Activated gamma-delta T cell treated with Interleukin-2 at 50 U/mL for 16 hours (primary cell): Measurements from ENCODE around the gene BLOC1S5.
"Not testable (repeated sequence)": the region's sequence is repeated elsewhere in the genome, so short reads cannot be mapped to it uniquely, and the experiment has no call there.

Experiments used
- DNase-seq: peaks from one replicate; pipeline ENCODE4 v3.0.0-alpha.2; 2020

Gene BLOC1S5

DNA sequence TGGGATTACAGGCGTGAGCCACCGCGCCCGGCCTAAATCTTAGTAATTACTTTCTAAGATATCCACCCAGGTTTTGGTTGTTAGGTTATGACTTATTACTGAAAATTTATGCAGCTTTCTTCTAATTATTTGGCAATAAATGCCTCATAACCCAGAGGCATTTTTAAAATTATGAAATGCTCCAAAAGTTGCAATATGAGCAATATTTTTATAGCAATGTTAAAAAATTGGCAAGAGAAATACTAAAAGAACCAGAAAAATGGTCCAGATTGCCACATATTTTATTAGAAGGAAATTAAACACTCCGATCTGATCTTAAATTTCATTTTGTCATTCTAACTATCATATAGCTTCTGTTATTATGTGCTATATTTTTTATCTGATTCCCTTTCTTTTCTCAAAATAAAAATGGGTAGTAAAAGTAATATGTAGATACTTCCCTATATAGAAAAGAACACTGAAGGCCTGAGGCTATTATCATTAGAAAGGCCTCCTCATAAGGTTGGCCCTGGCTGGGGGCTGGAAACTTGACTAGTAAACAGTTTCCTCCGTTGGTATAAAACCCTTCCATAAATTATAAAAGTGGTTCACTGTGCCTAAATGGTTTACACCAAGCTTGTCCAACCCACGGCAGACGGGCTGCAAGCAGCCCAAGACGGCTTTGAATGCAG is 22.1 kb downstream of the BLOC1S5 start:
- DNase-seq = no peak

DNA sequence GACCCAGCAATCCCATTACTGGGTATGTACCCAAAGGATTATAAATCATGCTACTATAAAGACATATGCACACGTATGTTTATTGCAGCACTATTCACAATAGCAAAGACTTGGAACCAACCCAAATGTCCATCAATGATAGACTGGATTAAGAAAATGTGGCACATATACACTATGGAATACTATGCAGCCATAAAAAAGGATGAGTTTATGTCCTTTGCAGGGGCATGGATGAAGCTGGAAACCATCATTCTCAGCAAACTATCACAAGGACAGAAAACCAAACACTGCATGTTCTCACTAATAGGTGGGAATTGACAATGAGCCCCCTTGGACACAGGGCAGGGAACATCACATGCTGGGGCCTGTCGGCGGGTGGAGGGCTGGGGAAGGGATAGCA is 30.1 kb downstream of the BLOC1S5 start:
- DNase-seq = not testable (repeated sequence)

DNA sequence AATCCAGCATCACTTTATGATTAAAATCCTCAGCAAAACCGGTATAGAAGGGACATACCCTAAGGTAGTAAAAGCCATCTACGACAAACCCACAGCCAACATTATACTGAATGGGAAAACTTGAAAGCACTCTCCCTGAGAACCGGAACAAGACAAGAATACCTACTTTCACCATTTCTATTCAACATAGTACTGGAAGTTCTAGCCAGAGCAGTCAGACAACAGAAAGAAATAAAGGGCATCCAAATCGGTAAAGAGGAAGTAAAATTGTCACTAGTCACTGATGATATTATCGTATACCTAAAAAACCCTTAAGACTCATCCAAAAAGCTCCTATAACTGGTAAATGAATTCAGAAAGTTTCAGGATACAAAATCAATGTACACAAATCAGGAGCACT is 33.3 kb downstream of the BLOC1S5 start:
- DNase-seq = no peak

DNA sequence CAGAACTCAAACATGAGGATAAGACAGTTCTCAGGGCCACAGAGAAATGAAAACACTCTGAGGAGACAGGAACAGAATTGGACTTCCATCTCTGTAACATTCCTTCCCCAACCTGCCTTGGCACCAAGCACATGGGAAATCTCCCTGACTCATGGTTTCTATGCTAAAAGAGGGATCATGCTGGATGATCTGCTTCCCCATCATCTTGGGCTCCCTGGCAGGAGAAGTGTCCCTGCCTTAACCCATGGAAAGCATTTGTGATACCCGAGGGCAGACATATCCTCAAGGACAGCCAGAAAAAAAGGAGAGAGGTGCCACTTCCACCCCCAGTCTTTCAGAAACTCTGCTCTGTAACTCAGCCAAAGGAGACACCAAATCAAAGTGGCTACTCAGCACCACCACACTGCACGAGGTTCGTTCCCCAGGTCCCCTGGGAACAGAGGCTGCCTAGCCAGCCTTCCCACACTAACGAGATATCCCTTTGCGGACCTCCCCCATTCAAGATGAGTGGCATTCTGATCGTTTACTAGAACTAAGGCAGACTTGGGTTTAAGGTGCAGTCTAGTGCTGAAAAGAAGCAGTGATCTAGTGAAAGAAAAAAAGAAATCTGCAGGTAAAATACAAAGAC is 34.8 kb downstream of the BLOC1S5 start:
- no peak for DNase-seq

DNA sequence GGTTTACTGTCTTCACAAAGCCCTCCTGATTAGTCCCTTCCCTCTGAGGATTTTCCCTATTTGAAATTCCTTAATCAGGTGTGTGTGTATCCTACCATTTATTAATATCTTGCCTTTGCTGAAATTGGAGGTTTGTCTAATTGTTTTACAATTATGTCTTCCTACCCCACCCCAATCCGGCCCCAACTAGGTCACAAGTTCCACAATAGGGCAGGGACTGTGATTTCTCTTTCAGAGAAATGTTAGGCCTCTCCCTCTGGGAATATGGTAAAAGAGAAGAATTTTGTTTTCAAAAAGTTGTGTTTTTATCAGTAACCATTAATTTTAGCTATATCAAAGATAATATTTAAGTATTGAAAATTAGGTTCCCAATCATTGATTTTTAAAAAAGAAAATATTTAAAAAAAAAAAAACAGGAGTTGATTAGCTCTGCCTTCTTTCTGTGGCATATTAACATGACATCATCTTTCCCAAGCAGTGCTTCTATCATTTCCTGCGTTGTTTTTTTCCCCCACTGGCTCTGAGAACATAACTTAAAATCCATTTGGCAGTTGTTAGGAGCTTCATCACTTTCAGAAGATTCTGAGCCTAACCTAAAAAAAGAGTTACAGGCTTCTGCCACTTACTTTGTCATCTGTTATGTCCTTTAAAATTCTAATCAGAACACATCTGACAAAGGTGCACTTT is 36.1 kb downstream of the BLOC1S5 start:
- DNase-seq = no peak

DNA sequence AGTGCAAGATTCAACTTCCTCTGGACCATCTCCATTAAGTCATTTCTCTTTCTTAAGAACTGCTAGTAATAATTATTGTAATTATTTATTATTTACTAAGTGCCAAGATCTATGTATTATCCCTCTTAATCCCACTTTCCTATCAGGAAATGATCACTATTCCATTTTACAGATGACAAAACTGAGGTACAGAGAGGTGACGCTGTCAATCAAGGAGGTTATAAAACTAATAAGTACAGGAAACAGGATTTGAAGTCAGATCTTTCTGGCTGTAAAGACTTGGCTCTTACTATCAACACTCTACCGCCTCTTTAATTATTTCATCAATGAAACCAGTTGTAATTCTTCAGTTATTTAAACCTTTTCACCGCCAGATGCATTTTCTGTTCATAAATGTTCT is 37.4 kb downstream of the BLOC1S5 start:
- DNase-seq = no peak

DNA sequence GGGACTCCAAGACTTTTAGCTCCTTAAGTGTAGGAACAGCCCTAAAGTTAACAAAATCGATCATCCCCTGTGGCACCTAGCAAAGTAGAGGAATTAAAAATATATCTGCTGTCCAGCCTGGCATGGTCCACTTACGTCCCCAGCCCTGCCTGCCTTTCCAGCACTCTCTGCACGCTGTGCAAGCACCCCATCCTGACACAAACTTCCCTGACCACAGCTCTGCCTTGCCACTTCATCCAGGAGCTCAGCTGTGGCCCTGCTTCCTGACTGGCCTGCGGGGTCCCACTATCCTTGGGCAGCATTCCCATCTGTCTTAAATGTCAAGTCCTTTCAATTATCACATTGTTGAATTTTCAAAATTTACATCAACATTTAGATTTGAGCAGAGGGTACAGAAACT is 39.0 kb downstream of the BLOC1S5 start:
- no peak for DNase-seq

DNA sequence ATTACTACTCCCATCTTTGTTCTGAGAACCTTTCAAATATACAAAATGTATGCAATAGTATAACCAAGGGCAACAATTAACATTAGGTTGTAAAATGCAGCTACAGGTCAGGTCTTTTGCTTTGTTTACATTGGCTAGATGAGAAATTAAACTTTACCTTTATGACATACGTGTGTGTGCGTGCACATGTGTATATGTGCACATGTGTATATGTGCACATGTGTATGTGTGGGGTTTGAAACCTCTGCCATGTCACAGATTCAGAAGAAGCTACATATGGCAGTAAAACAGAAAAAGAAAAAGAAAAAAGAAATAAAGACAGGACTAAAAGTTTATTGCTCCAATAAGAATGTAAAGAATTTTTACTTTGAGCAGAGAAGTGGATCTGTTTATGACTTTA is 40.6 kb downstream of the BLOC1S5 start:
- DNase-seq = no peak

DNA sequence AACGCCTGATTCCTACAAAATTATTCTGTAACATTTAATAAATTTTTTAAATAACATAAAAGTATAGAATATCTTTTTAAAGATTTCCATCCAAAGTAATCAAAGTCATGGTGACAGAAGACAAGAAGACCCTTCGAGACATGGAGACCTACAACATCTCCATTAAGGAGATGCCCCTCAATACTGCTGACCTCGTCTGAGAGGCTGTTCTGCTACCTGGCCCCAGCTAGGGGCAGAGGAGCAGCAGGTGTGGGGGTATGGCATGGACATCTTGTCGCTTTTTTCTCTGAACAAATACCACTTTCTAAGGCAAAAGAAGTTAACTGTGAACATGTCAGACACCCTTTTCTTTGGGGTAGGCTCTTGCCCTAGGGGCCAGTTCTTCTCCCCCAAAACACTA is 44.1 kb downstream of the BLOC1S5 start:
- no peak for DNase-seq

DNA sequence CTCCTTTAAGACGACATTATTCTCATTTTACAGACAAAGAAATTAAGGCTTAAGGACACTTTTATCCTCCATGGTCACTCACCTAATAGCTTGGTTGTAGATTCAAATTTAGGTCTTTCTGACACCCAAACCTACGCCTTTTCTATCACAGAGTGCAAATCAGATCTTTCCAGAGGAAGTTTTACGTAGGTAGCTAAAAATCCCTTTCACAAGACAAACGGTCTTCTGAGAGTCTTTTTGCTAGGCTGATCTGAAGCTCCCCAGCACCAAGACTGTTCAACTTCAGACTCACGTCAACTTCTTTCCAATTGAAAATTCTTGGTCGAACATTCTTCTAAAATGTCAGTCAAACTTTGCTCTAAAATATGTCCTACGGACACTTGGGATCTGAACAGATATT is 46.5 kb downstream of the BLOC1S5 start:
- DNase-seq = no peak

DNA sequence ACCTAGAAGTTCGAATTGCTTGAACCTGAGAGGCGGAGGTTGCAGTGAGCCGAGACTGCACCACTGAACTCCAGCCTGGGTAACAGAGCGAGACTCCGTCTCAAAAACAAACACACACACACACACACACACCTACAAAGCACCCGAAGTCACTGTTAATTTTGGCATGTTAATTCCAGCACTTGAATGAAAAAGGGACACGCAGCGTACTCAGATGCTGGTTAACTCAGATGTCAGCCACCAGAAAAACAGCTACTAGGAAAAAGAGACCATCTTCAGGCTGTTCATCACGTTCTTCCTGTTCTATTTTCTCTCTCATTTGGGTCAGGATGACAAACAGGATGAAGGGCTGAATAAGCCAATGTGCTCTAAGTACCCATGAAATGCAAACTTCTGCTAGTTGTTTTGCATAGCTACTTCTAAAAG is 46.9 kb downstream of the BLOC1S5 start:
- DNase-seq = no peak

DNA sequence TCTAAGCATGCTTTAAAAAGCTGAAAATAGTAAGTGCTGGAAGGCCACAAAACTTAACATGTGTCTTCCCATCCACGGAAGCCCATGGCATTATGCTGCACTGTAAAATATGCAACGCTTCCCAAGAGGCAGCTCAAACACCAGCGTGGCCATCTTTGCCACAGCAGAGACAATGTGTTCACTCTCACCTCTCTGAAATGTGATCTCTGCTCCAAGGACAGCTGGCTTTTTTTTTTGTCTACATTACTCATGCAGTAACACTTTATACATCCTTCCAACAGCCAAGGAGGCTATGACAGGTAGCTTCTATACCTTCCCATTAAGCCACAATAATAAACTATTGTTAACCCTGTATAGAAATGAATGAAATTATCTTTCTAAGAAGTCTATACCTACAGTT is 49.2 kb downstream of the BLOC1S5 start:
- DNase-seq = no peak

DNA sequence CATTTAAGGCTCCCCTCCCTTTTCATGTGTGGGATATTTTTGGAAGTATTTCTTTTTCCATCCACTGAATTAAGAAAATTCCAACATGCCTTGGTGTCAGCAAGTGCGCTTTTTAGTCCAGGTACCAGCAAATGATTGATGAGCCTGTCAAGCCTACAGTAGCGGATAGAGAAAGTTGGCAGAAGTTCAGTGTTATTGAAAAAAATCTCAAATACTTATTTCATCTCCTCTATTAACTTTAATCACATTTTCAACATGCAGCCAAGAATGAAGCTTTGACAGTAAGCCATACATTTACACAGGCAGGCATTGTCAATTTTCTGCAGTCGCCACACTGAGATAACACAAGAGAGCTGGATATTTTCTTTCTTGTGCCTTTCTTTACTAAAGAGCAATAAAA is 50.4 kb downstream of the BLOC1S5 start:
- DNase-seq = no peak

DNA sequence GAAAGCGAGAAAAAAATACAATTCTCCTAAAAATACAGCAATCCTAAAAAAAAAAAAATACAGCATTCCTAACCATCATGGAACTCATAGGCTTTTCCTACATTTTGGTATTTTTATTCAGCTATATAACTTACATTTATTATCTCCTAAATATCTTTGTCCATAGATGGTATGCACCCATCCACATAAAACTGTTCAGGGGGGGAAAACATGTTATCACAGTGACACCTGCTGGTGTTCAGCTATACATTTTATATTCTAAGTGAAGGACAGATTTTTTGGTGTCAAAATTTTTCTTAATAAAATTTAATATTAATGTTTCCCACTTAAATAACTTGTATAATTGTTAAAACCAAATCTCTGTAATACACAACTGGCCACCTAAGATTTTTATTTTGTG is 58.0 kb downstream of the BLOC1S5 start:
- DNase-seq = no peak

DNA sequence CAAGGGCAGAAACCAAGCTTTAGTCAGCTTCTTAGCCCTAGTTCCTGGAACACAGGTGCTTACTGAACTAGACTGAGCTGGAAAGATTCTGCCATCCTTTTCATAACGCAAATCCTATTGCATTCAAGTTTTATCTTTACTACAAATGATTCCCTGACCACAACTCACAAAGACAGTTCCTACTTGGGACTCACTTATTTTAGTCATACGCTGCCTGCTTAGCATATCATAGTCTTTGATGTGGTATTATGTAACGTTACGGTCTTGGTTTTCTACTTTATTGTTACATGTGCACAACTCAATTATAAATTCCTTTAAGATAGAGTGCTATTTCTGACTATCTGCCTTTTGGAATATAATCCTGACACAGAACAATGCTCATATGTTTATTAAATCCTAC is 59.1 kb downstream of the BLOC1S5 start:
- DNase-seq = no peak

DNA sequence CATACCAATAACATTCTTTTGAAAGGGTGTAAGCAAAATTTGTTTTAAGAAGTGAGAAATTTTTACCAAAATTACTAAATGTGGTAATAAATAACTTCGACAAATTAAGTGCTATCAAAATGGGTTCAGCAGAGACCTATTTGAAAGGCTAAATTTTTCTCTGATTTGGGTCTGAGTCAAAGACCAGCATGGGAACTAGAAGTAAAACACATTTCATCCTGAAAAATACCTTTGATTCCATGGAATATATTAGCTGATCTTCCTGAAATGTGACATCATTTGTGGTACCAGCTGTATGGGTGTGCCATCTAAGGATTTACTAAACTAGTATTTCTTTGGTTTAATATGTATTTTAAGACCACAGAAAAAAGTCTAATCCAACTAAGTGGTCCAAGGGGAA is 63.6 kb downstream of the BLOC1S5 start:
- no peak for DNase-seq

DNA sequence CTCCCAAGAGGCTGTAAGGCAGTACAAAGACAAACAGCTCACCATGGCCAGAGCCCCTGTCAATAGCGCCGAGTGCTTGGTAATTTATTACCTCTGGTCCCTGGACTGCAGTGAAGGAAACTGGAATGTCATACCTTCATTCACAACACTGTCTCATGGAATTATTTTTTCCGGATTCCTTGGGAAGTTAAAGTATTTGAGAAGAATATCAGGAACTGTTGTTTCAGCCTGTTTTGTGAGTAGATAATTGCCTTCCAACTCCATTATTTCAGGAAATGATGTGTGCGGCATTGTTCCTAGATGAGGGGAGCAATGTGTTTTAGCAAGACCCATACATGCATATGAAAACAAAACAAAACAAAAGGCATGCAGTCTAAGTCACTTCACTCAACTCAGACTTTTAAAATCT is 64.0 kb downstream of the BLOC1S5 start:
- no peak for DNase-seq

DNA sequence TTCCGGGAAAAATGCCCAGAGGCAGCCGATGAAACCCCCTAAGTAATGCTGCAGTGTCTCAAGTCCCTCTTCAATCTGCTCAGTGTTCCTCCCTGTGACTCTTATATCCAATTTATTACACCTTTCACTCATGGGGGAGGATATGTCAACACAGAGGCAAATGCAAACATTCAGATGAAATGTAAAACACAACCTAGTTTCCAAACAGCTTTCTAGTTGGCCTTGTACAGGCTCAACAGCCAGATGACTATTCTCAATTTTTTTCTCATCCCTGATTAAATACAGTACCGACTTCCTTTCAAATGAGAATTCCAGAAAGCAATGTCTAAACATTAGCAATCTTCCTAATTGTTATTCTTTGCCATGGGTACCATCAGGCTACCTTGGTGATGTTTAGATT is 65.0 kb downstream of the BLOC1S5 start:
- DNase-seq = no peak

DNA sequence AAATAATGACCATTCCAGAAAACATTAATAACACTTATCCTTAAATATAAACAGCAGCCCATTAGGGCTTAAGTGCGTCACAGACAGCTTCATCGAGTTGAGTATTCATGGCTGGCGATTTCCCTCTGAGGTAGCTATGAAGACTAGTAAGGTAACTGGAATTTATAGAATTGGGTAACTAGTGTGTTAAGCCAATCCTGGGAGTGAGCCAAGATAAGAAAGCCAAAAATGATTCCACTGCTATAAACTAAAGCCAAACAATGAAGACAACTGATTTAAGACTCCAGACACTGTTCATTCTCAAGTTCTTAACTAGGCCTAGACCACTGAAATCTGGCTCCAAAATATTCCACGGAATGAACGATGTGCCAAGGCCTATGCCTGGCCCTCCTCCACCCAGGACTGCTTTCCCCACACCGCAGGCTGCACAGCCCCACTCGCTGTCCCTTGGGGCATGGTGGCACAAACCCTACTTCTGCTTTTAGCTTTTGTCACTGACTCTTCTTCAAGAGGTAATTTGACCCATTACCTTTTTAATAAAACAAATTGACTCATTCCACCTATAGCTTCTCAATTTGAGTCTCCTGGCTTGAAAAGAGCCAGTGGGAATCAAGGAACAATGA is 66.0 kb downstream of the BLOC1S5 start:
- no peak for DNase-seq

DNA sequence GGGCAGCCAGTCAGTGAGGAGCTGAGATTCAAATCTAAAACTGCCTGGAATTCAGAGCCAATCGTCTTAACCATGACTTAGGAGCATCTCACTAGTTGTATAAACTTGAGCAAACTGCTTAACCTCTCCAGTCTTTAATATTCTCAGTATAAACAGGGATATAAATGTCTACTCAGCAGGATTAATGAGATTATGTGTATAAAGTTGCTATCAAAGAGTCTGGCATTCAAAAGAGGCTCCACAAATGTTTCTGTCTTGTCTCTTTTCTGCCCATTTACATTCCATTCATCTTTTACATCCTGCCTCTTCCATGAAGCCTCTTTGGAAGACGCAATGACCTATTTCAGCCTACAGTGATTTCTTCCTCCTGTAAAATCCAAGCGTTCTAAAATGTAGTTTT is 66.9 kb downstream of the BLOC1S5 start:
- no peak for DNase-seq

DNA sequence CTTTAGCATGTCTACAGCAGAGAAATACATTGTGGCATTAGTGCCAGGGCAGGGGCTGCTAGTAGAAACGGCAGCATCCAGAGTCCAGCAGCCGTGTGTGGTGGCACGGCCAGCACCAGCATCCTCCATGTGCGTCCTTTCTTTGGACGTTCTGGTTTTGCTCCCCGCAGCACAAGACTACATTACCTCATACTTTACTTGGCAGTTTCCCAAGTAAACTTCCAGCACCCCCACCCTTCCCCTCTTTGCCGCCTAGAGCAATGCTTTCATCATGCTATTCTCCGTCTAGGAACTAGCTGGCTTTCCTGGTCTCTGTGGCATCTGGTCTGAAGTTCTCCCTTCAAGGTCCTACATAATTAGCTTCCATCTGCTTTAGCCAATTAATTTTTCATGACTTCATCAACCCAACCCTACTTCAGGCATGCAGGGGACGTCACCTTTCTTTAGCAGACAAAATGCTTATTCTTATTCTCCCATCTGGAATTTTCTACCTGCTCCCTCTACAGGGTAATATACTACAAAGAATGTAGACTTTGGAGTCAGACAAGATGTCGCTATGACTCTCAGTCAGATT is 67.6 kb downstream of the BLOC1S5 start:
- DNase-seq = no peak

DNA sequence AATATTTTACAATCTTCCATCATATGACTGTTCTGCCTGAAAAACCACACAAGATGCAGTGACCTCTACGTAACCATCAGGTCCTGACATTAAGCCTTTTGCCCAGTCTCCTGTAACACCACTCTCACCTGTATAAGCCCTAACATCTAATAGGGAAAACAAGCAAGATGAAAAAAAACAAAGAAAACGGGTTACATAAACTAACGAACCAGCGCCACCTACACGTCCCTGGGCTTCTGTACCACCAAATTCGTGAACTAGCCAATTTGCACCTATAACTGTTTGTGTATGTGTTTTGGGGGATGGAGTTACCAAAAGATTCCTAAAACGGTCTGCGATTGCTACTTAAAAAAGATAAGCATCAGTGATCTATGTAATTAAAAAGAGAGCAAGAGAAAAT is 70.2 kb downstream of the BLOC1S5 start:
- no peak for DNase-seq

DNA sequence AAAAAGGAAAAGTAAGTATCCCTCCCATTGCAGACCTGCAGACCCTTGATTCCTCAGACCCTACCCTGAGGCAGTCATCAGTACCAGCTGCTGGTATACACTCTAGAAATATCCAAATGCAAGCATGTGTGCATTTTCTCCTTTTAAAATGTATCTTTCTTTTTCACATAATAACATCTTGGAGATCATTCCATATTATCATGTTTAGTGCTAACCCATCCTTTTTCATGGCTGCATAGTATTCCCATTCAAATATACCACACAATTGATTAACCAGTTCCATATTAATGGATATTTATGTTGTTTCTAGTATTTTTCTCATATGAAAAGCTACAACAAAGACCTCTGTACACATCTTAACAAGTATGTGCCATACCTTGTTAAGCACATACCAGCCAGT is 70.8 kb downstream of the BLOC1S5 start:
- DNase-seq = no peak
